ENCODE measurements around the gene RRAGD.

Gene RRAGD

DNA sequence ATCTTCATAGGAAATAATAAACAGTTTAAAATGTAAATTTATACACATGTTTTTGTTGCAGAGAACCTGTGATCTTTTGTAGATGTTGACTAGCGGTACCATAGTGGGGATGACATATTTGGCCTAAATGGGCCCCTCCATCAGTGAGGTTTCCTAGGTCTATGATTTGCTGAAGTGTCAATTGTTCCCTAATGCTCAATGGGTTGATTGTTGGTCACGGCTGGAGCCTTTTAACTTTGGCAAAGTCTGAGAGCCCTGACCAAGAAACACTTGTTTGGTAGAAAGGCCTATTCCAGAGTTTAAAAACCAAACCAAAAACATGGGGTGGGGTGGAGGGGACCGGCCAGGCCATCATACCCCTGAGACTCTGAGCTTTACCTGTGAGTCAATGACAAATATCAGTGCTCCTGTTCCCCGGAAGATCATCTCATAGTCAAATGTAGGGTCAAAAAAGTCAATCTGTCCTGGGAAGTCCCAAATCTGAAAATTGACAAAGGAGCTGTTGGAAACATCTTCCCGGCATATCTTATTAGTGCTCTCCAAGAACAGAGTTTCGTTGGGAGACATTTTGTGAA lies 25.1 kb downstream of the RRAGD start:
- Histone ChIP-seq H3K36me3 (ENCODE audit: low read length) (no peaks in the 10 kb centered on the region), H3K4me3 (ENCODE audit: insufficient read depth, low read length, poor library complexity, severe bottlenecking) (no peak overlapping the region), H3F3A (ENCODE audit: insufficient read depth) (no peaks in the 10 kb centered on the region; the same call in 1 of the 2 replicates), H3K79me2 (ENCODE audit: insufficient read depth, low read length) (peaks cover 45% of the 10 kb centered on the region), H3K4me2 (ENCODE audit: low read depth, low read length, poor library complexity, severe bottlenecking) (peak overlapping the region; percentile 39), H3K27me3 (ENCODE audit: low read length) (no peaks in the 10 kb centered on the region), H4K20me1 (ENCODE audit: low read depth, low read length) (no peaks in the 10 kb centered on the region), H3K9me2 (replicated peaks; ENCODE audit: insufficient read depth, low read length) (no peaks in the 10 kb centered on the region), H3K9me3 (ENCODE audit: insufficient read depth, low read length) (no peaks in the 10 kb centered on the region), H2AFZ (ENCODE audit: low read depth, low read length, severe bottlenecking) (no peak overlapping the region), H3K27ac (ENCODE audit: low read depth, low read length) (peak overlapping the region; percentile 50), H3K9ac (ENCODE audit: low read length) (0 out of 2 replicates have a peak overlapping the region, but pooled peaks have one; percentile 2)
- TF ChIP-seq CTCF (IDR thresholded peaks at IDR 0.05; ENCODE audit: insufficient read depth, low read length, poor library complexity, severe bottlenecking) = no peak
- TF ChIP-seq EZH2phosphoT487 (conservative IDR thresholded peaks at IDR 0.05; ENCODE audit: low read length) = no peak

DNA sequence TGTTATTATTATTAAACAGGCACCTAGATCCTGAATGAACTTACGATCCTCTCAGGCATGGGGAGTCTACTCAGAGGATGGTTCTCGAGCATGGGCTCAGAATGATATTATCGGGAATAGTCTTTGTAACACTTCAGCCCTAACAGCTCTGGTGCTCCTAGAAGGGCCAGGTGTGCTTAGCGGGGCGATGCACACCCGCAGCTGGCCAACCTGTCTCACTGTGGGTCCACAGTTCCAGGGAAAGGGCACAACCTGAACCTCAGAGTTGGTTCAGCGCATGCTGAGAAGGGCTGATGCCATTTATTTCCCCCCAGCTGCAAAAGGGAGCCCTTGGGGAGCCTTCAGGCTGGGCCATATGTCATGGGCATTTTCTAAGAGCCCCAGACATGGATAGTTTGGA lies 26.2 kb downstream of the RRAGD start:
- no peaks in the 10 kb centered on the region; the same call in 1 of the 2 replicates for H3F3A ChIP-seq (ENCODE audit: insufficient read depth)
- no peaks in the 10 kb centered on the region for H3K9me2 ChIP-seq (replicated peaks; ENCODE audit: insufficient read depth, low read length)
- no peaks in the 10 kb centered on the region for H3K36me3 ChIP-seq (ENCODE audit: low read length)
- H2AFZ ChIP-seq (ENCODE audit: low read depth, low read length, severe bottlenecking) = no peak overlapping the region
- no peaks in the 10 kb centered on the region for H3K9me3 ChIP-seq (ENCODE audit: insufficient read depth, low read length)
- H3K27ac ChIP-seq (ENCODE audit: low read depth, low read length) = 0 out of 2 replicates have a peak overlapping the region, but pooled peaks have one; percentile 17
- H3K79me2 ChIP-seq (ENCODE audit: insufficient read depth, low read length) = peaks cover 34% of the 10 kb centered on the region
- no peaks in the 10 kb centered on the region for H3K27me3 ChIP-seq (ENCODE audit: low read length)
- no peak overlapping the region for H3K9ac ChIP-seq (ENCODE audit: low read length)
- H3K4me3 ChIP-seq (ENCODE audit: insufficient read depth, low read length, poor library complexity, severe bottlenecking) = no peak overlapping the region
- TF ChIP-seq EZH2phosphoT487 (conservative IDR thresholded peaks at IDR 0.05; ENCODE audit: low read length) = no peak
- TF ChIP-seq CTCF (IDR thresholded peaks at IDR 0.05; ENCODE audit: insufficient read depth, low read length, poor library complexity, severe bottlenecking) = no peak
- H3K4me2 ChIP-seq (ENCODE audit: low read depth, low read length, poor library complexity, severe bottlenecking) = no peak overlapping the region
- no peaks in the 10 kb centered on the region for H4K20me1 ChIP-seq (ENCODE audit: low read depth, low read length)

DNA sequence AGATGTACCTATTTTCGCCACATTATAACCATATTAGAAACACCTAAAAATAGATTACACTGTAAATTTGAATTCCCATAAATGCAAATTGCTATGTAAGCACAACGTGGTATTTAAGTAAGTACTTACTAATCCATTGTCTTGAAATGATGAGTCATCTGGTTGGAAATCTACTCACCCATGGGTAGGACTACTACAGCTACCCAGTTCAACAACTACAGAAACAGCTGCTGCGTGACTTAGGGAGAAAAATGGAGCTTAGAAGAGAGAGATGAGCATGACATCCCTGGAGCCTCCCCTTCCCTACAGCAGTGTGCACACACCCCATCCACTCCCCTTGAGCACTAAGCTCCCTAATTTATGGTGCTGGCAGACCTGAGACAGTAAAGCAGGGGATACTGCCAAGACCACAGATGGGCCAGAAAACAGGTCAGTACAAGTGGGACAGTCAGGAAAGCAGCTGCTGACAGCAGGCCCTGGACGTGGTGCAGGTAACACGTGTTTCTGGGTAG lies 26.9 kb downstream of the RRAGD start:
- Histone ChIP-seq H3K79me2 (ENCODE audit: insufficient read depth, low read length) (peaks cover 27% of the 10 kb centered on the region), H4K20me1 (ENCODE audit: low read depth, low read length) (no peaks in the 10 kb centered on the region), H3K4me2 (ENCODE audit: low read depth, low read length, poor library complexity, severe bottlenecking) (no peak overlapping the region), H3K27ac (ENCODE audit: low read depth, low read length) (peak overlapping the region; percentile 17), H3K9me2 (replicated peaks; ENCODE audit: insufficient read depth, low read length) (no peaks in the 10 kb centered on the region), H3K27me3 (ENCODE audit: low read length) (no peaks in the 10 kb centered on the region), H3K9ac (ENCODE audit: low read length) (no peak overlapping the region), H3K36me3 (ENCODE audit: low read length) (no peaks in the 10 kb centered on the region), H3K9me3 (ENCODE audit: insufficient read depth, low read length) (no peaks in the 10 kb centered on the region), H2AFZ (ENCODE audit: low read depth, low read length, severe bottlenecking) (no peak overlapping the region), H3F3A (ENCODE audit: insufficient read depth) (no peaks in the 10 kb centered on the region; the same call in 1 of the 2 replicates), H3K4me3 (ENCODE audit: insufficient read depth, low read length, poor library complexity, severe bottlenecking) (no peak overlapping the region)
- TF ChIP-seq EZH2phosphoT487 (conservative IDR thresholded peaks at IDR 0.05; ENCODE audit: low read length) (no peak), CTCF (IDR thresholded peaks at IDR 0.05; ENCODE audit: insufficient read depth, low read length, poor library complexity, severe bottlenecking) (no peak)
